ENCODE data around the gene EFL1. TPM values are rescaled to one million over a fixed set of nuclear protein-coding genes. Genes with fewer than 3 reads are reported as not detected.

Gene EFL1
- 19.2 to 32.1 TPM (median 20.8 TPM) in 5 replicates for total RNA-seq (2022; extraction: Qiagen RNA extraction)

DNA sequence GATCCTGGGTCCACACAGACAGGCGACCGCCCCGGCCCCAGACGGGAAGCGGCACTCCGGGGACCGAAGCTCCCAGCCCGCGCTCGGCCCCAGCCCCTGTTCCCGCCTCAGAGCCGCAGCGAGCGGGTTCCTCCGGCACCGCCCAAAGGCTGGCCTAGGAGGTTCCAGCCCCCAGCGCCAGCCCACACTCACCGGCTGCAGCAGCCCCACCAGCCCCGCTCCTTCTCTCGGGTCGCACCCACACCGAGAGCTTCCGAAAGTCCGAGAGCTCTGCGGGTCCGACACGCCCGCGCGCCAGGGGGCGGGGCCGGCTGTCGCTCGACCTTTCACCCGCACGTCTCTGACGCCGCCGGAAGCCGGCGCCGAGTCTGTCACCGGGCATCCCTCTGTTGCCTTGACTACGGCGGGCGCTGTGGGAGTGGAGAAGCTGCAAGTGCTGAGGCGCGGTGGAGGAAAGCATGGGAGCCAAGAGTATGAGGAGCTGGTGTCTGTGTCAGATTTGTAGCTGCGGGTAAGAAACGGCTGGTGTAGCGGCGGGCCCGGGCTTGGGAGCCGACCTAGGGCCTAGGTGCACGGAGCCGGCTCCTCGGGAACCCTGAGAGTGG lies at the start of gene EFL1, which contains the start of gene SAXO2:
TSS of gene EFL1 (minus strand) at position 313 of the 605 bp plus-strand sequence. CDS start 956 bp downstream, outside the sequence.
TSS of gene SAXO2 (plus strand) at position 397 of the 605 bp plus-strand sequence. CDS start at position 459, 62 bp downstream.

Other genes with a start within 250 kb of the EFL1 start
- 3.6 to 4.6 TPM (median 4.0 TPM) in 5 replicates for gene MEX3B, start 216.7 kb downstream of the EFL1 start, total RNA-seq (2022; extraction: Qiagen RNA extraction)
- gene SAXO2, start 84 bp upstream of the EFL1 start, total RNA-seq (2022; extraction: Qiagen RNA extraction): 2.0 to 3.1 TPM (median 2.1 TPM) in 5 replicates
- 0.28 to 0.67 TPM (median 0.43 TPM) in 5 replicates for gene GOLGA6L10, start 86.7 kb upstream of the EFL1 start, total RNA-seq (2022; extraction: Qiagen RNA extraction)
- gene GOLGA6L9, start 167.1 kb upstream of the EFL1 start, total RNA-seq (2022; extraction: Qiagen RNA extraction): 1.8 to 3.0 TPM (median 1.9 TPM) in 5 replicates

Measured in A549 treated with AZD2906 at 1 μM for 4 hours (cell line).